Glomerular visceral epithelial cell (primary cell): ENCODE results near the gene BOD1.
"Not testable (repeated sequence)": the region's sequence is repeated elsewhere in the genome, so short reads cannot be mapped to it uniquely, and the experiment has no call there.

Experiments used
- DNase-seq: peaks from one replicate; pipeline ENCODE4 v3.0.0-alpha.2; 2016; ENCODE audit errors: extremely low spot score

Gene BOD1

DNA sequence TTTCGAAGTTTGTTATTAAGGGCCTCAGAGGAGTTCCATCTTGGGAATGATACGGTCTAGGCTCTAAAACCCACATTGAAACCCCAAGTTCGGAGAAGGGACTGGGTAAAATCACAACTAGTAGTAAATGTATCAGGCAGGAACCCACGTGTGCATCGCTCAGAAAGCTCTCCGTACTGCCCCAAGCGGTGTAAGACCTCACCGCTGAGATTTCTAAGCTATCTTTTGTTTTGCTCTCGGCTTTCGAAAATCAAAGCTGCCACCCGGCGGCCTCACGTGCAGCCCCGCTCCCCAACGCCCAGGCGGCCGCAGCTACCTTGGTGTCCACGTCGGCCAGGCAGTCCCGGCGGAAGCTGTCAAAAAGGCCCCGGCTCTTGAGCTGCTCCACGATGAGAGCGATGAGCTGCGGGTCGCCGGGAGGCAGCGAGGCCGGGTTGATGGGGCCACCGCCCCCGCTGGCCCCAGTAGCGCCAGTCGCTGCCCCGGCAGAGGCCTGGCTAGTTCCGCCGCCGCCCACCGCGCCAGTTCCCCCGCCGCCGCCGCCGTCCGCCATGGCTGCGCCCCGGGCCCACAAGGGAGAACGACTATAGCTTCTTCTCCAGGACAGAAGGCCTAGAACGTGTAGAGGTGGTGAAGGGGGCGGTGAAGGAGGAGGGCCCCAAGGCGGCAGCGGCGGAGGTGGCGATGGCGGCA is 420 bp downstream of the BOD1 start:
- peak; percentile 76 for DNase-seq

DNA sequence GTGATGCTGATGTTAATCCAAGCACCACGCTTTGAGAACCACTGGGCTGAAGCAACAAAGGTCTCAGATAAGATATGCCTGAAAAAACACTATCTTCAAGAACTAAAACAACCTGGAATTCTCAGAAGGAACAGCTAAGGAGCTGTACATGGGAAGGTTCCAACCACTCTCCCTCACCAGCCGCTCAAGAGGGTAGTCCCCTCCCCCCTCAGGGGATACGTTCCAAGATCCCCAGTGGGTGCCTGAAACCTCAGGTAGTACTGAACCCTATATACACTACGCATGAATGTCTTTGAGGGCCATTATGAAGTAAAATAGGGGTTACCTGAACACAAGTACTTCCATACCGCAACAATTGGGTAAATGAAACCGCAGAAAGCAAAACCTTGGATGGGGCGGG is 1.9 kb downstream of the BOD1 start:
- DNase-seq, result no peak

DNA sequence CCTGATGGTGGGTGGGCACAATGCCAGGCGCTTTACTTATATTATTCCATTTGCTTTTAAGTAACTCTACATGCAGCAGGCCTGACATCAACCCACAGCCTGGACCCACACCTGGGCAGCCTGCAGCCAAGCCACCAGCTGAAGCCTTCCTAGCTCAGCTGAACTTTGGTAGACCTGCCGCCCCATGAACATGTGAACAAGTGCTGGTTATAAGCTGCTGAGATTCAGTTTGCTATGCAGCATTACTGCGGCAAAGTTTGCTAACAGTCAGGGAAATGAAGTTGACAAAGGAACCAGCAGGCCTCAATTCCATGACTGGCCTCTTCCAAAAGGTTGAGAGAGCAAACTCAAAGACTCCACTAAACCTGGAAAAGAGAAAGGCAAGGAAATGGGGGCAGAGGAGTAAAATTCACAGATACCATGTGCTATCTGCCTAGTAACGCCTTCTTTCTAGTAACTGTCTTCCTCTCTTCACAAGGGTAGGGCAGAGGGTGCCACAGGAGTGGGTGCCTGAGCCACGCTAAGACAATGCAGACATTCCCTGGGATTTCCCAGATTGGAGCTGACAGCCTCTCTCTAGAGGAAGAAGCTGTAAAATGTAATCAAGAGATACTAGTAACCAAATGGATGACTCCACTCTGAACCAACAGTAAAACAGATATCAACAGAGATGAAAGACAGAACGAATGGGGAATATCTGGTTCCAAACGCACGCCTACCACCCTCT is 2.9 kb downstream of the BOD1 start:
- DNase-seq, result peak; percentile 31

DNA sequence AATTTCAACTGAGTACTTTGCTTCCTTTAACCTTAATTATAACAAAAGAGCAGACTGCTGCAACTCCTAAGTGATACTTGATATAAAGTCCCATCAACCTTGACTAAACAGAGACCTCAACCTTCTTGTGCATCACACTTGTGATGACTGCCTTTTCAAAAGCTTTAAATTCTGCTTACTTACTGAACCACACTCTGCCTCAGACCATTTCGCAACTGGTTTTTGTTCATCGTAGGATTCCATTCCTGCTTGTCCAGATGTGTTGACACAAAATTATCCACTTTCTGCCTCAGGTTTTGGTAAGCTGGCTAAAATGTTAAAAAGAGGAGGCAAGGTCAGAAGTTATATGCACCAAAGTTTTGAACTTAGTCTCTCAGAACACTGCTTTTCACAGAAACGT is 3.5 kb downstream of the BOD1 start:
- DNase-seq, result no peak

DNA sequence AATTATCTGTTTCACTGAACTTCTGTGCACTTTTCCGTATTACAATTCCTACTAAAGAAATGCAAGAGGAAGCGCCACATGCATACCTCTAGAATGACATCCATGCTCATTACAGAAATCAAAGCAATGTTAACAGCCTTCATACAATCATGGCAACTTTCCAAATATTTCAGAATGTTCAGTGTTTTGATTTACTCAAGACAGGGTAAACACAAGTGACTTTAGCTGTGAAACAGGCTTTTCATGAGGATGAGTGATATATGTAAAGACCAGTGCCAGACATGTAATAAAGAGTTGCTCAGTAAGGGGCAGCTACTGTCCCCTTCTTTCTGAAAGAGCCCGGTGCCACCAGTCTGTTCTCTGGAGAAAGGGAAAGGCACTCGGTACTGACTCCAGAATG is 4.7 kb downstream of the BOD1 start:
- DNase-seq, result no peak

DNA sequence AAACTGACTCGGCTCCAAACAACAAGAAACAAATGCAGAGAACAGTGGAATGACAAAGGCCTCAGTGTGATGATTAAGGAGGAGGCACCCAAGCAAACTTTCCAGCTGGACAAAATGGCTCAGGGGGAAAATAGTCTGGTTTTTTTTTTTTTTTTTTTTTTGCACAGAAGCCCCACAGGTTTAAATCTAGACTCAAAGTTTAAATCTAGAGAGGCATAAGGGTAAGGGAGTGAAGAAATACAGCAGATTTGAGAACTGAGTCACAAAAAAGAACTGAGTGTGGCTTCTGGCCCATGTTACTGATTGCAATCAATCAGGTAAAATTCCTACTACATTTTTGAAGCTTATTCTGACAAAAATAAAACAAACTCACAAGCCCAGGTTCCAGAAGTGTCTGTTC is 12.3 kb downstream of the BOD1 start:
- no peak for DNase-seq

DNA sequence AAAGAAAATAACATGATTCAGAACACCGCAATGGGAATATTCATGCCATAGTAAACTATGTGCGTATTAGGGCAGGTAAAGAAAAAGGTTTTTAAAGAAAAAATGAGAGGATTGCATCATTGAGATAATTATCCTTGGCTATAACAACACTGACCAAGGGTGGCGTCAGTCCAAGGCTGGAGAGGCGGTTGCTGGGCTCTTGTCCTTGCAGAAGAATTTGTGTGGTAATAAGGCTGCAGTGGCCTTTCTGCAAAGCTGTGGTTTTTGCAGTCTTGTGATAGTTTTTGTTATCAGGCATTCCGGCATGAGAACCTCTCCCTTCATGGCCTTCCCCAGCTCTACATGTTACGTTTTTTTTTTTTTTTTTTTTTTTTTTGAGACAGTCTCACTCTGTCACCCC is 14.0 kb downstream of the BOD1 start:
- peak; percentile 21 for DNase-seq

DNA sequence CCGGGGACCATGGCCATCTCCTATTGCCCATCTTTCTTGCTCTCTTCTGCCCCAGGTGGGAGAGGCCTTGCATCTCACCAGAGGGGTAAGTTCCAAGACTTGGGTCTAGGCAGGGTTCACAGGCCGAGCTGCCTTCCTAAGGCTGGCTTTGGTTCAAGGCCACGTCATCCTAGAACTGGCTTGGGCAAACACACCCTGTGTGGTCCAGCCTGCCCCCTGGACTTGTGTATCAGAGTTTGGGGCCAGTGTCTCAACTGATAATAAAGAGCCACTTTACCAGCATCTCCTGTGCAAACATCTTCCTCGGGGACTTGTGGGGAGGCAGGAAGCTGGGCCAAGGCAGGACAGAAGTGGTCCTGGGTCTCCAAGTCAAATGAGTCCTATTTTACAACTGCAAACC is 17.8 kb downstream of the BOD1 start:
- no peak for DNase-seq

DNA sequence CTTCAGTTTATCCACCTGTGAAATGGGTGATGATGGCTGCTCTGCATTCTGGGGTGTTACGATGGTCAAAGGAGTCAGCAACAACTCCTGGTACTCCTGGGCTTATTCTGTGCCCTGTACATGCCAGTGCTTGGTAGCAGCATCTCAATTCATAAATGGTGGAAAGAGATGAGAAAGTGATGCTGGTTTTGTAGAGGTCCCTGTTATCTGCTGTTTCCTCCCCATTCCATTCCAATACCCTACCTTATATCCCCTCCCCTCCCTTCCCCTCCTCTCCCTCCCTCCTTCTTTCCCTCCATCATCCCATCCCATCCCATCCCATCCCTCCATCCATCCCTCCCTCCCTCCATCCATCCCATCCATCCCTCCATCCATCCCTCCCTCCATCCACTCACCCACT is 19.1 kb downstream of the BOD1 start:
- DNase-seq, result no peak

DNA sequence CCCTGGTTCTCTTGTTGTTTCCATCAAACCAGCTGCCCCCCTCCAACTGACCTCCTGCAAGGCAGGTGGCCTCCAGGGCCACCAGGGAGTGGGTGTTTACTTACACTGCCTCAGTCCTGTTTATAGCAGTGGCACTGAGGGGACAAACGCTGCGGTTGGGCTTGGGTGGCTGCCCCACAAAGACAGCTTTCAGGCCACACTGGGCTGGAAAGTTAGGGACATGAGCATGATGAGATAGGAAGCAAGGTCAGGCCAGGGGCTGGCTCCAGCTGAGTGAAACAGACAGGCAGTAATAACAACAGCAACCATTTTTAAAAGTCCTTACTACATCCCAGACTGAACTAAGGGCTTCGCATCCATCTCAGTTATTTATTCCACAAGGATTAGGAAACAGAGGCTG is 20.6 kb downstream of the BOD1 start:
- DNase-seq, result no peak

DNA sequence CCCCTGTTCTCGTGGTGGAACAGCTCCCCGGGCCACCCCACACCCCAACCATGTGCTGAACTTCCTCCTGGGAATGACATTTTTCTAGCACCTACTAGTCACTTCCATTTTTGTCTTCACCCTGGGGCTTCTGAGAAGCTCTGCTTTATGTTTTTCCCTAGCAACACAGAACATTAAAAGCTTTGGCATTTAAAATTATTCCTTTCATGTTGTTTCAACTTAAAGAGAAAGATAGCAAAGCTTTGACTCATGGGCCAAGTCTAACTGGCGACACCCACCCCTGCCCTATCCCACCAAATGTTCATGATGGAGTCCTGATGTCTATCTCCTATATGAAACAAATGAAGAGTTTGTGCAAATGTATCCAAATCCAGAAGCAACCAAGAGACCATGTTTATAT is 22.4 kb downstream of the BOD1 start:
- DNase-seq, result no peak

DNA sequence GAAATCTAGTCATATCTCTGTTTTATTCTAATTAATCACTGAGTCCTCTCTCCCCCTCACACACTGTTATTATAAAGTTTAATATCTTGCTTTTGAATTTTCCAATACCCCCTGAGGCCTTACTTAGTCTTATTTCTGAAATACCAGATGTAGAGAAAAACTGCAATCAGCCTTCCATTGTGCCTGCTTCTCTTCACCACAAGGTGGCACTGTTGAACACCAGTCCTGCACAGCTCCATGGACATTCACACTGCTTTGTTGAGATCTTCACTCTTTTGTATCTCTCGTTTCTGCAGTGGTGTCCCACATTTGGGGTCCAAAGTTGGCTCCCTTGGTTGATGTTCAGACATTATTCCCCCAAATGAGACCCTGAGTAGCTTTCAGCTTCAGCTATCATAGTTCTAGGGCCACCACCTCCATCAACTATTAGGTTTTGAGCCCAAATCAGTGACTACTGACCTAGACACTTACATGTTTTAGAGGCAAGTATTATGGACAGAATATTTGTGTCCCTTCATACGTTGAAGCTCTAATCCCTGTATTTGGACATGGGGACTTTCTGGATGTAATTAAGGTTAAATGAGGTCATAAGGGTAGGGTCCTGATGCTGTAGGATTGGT is 24.3 kb downstream of the BOD1 start:
- DNase-seq, result no peak

DNA sequence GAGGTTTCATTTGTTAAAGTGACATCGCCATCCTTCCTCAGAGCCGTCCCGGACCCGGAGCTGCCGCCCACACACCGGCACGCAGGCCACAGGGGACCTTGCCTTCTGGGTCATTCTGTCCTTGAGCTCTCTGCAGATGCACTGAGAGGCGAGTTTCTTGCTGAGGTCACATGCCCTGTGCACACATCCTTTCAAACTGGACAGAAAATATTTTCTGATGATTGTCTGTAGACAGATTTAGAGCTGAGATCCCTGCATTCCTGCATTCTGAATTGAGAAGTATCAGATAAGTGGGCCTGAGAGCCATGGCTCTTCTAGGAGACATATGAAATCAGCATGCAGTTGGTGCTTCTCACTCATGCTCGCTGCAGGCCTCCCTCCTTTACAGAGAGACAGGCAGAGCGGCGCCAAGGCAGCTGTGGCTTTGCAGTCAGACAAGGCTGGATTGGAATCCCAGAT is 25.4 kb downstream of the BOD1 start:
- DNase-seq, result no peak

DNA sequence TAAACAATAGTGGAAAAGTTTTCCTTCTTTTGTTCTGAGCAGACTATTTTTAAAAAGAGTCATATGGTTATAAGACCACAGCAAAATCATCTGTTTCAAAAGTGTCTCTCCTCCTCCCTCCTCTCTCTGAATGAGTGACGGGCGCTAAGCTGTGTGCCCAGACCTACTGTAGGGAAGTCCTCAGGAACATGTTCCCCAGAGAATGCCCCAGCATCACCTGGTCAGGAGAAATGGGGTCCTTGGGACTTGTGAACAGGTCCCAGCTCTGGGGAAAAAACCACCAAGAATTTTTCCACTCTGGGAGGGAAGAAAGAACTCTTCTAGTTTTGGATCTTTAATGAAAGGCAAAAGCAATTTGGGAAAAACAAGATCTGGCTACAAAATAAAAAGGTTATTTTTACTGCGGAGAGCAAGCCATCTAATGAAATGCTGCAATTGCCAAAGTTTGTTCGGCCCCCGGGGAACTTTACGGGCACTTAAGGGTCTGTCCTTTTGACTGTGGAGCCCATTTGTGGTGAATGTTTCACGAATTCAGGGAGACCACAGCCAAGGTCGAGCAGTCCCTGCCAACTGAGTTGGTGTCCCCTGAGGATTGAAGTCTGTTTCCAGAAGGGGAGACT is 25.9 kb downstream of the BOD1 start:
- no peak for DNase-seq

DNA sequence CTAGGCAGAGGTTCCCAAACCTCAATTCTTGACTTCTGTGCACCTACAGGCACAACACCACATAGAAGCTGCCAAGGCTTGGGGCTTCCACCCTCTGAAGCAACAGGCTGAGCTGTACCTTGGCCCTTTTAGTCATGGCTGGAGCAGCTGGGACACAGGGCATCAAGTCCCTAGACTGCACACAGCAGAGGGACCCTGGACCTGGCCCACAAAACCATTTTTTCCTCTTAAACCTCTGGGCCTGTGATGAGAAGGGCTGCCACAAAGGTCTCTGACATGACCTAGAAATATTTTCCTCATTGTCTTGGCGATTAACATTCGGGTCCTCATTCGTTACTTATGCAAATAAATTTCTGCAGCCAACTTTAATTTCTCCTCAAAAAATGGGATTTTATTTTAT is 30.3 kb downstream of the BOD1 start:
- DNase-seq, result not testable (repeated sequence)

DNA sequence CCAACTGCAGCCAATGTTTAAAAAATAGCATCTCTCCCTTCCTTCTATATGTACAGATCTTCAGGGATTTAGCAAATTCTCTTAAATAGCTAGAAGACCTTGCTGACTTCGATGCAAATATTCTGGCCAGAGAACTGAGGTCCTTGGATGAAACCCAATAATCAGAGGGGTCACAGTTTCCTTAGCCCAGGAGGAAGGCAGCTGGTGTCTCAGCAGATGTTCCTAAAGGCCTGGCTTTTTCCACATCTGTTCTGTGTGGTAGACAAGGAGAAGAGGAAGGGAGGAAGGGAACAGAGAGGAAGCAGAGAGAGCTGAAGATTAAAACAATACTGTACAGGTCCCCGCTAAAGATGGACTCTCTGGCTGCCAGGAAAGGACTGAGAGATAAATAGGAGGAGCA is 33.1 kb downstream of the BOD1 start:
- DNase-seq, result no peak

DNA sequence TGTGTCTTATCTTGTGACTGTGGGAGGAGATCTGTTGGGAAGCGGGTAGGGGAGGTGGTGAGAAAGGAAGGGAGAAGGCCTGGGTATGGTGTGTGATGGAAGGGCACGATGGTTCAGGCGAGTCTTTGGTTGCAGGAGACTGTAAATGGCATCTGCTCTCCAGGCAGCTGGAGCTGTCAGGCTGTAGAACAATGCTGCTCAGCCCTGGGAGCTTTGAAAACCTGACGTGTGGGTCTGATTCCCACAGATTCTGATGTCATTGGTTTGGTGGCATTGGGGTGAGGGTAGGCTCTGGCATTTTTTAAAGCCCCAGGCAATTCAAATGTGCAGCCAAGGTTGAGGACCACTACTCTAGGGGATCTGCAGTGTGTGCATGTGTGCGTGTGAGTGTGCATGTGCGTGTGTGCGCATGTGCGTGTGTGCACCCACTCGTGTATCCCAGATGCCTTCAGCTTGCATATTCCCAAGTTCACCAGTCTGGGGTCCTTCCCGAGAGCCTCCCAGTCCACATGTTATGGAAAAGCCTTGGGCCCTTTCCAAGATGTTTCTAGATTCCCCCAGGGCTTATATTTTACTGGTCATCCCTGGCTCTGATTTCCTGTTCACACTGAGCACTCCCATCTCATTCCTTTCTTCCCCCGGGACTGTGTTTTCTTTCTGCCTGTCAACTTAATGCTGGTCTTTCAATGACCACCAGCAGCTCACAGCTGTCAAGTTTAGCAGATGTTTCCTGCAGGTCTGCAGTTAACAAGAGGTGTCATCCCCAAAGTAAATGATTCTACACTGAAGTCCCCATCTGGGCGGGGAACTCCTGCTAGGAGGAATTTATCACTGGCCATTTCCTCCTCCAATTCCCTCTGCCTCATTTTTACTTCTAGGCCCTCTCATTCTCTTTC is 34.0 kb downstream of the BOD1 start:
- no peak for DNase-seq

DNA sequence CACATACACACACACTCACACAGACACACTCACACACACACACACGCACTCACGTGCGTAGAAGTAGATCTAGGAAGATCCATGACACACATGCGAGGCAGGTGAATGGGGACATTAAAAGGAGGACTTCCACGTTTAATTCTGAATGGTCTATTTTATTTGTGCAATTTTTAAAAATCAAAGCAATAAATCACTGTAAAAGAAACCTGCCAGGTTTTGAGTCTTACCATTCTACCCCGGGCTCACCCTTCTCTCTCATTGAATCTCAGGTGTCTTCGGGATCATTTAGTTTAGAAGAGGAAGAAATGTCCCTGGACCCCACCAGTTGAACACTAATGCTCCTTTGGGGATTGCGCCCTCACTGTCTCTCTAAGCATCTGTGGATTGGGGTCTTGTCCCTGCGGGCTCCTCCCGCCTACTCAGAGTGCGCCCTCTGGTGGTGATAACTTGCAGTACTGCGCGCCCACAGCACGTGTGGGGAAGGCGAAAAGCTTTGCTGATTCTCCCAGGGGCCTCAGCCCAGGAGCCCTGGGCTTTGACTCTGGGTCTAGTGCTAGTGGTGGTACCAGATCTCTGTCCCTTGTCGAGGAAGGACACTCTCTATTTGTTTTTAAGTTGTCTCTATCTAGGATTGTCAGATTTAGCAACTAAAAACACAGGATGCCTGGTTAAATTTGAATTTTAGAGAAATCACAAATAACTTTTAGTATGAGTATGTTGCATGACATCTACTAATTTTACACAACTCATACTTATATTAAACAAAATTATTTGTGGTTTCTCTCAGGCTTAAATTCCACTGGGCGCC is 34.8 kb downstream of the BOD1 start:
- peak; percentile 42 for DNase-seq

DNA sequence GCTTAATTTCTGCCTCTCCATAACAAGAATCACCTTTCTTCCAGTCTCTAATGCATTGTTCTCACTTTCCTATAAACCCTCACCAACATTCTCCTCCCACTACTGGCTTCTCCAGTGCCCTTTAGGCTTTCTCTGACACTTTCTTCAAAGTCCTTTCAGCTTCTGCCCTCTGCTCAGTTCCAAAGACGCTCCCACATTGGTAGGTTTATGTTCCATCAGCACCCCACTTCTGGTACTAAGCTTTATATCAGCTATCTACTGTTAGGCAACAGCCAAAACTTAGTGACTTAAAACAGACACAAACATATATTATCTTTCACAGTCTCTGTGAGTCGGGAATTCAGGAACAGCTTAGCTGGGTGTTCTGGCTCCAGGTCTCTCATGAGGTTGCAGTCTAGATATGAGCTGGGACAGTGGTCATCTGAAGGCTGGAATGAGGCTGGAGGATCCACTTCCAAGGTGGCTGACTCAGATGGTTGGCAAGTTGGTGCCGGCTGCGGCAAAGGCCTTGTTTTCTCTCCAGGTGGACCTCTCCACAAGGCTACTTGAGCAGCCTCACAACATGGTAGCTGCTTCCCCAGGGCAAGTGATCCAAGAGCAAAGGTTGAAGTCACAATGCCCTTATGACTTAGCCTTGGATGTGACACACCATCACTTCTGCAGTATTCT is 37.4 kb downstream of the BOD1 start:
- no peak for DNase-seq

DNA sequence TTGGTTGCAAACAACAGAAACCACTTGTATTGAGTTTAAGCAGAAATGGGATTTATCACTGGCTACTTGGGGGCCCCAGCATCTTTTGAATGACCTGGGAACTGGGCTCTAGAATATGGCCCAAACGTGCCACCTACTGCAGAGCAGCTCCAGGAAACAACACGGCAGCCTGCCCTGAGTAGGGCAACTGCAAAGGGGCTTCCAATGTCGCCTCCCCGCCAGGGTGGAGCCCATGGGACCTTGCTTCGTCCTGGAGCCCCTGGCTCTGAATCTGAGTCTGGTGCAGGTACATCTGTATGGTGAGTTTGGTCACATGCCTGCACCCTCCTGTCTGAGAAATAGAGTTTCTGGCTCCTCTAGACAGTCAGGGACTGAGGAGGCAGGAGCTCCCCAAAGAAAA is 38.6 kb downstream of the BOD1 start:
- DNase-seq, result no peak
